H1 (cell line): ENCODE results near the gene LAMTOR3. TPM values are rescaled to one million over a fixed set of nuclear protein-coding genes. Genes with fewer than 3 reads are reported as not detected.

Experiments
- CTCF ChIA-PET: fragments of 300-600 bp; sonication (Branson Sonifier 250); formaldehyde crosslinking; loops from one replicate; lab custom pipeline; 2021; ENCODE audit not compliant: partially characterized antibody; lab: Charles Lee
- POLR2A ChIA-PET: fragments of 300-600 bp; sonication (Branson Sonifier 250); formaldehyde crosslinking; loops from one replicate; lab custom pipeline; 2021; ENCODE audit warnings: inconsistent platforms; ENCODE audit not compliant: partially characterized antibody; lab: Charles Lee
- DNase-seq, 2 experiments: peaks; one replicate each; pipeline versions ENCODE4 v3.0.0 to v3.0.0-alpha.2; 2010 to 2022; ENCODE audit warnings: low spot score in 2 of 2, low read depth in 1 of 2, mixed read lengths in 1 of 2
- FAIRE-seq: peaks from 2 replicates; lab custom pipeline; 2011; peaks lifted over from hg19 to GRCh38; lab: Jason Lieb, UNC
- H2AFZ ChIP-seq: 2 replicates; pipeline ENCODE4 v1.8.1; 2012; ENCODE audit warnings: low read length, inconsistent platforms
- H2AK5ac ChIP-seq: 2 replicates; pipeline ENCODE4 v1.6.1; 2013; ENCODE audit warnings: low read depth, low read length
- H2BK120ac ChIP-seq: replicated peaks from 2 replicates; pipeline ENCODE3; 2013; ENCODE audit warnings: low read depth, low read length, inconsistent platforms
- H2BK12ac ChIP-seq: 2 replicates; pipeline ENCODE4 v1.6.1; 2013; ENCODE audit warnings: low read depth, low read length
- H2BK15ac ChIP-seq: 2 replicates; pipeline ENCODE4 v1.6.1; 2013; ENCODE audit warnings: low read length
- H2BK20ac ChIP-seq: 2 replicates; pipeline ENCODE4 v1.6.1; 2013; ENCODE audit warnings: low read length
- H2BK5ac ChIP-seq: 2 replicates; pipeline ENCODE4 v1.6.1; 2013; ENCODE audit warnings: low read depth, low read length
- H3K14ac ChIP-seq: 2 replicates; pipeline ENCODE4 v1.6.1; 2013; ENCODE audit warnings: inconsistent platforms; ENCODE audit not compliant: insufficient read length
- H3K18ac ChIP-seq: 2 replicates; pipeline ENCODE4 v1.6.1; 2013; ENCODE audit warnings: low read length; ENCODE audit errors: extremely low read depth
- H3K23ac ChIP-seq: 2 replicates; pipeline ENCODE4 v1.6.1; 2013; ENCODE audit warnings: inconsistent platforms; ENCODE audit not compliant: insufficient read length
- H3K23me2 ChIP-seq: 2 replicates; pipeline ENCODE4 v1.6.1; 2013; ENCODE audit warnings: low read depth, low read length
- H3K27ac ChIP-seq: 2 replicates; pipeline ENCODE4 v1.6.1; 2011; ENCODE audit warnings: low read depth, low read length, inconsistent platforms
- H3K27me3 ChIP-seq, 4 experiments: replicated peaks in 1 of 4; 1 replicate in 1 of 4; 2 replicates in 3 of 4; pipeline versions ENCODE4 v1.6.1 to v1.8.1; 2011 to 2013; ENCODE audit warnings: low read length in 3 of 4, mild to moderate bottlenecking in 3 of 4, inconsistent platforms in 2 of 4, mixed read lengths in 2 of 4, moderate library complexity in 1 of 4; ENCODE audit not compliant: control insufficient read depth in 3 of 4, insufficient read depth in 3 of 4; ENCODE audit errors: extremely low read depth in 1 of 4
- H3K36me3 ChIP-seq, 4 experiments: 2 replicates each; pipeline versions ENCODE4 v1.6.1 to v1.8.1; 2011 to 2013; ENCODE audit warnings: mild to moderate bottlenecking in 4 of 4, low read length in 3 of 4, moderate library complexity in 2 of 4, control low read depth in 1 of 4, inconsistent platforms in 1 of 4; ENCODE audit not compliant: insufficient read depth in 4 of 4, control insufficient read depth in 2 of 4
- H3K4ac ChIP-seq: replicated peaks from 2 replicates; pipeline ENCODE3; 2013; ENCODE audit warnings: low read length, low read depth, mixed read lengths, inconsistent platforms; ENCODE audit not compliant: insufficient read length
- H3K4me1 ChIP-seq, 4 experiments: replicated peaks in 1 of 4; 1 replicate in 1 of 4; 2 replicates in 3 of 4; pipeline versions ENCODE4 v1.6.1 to v1.8.1; 2011 to 2013; ENCODE audit warnings: low read length in 3 of 4, inconsistent platforms in 2 of 4, mixed read lengths in 1 of 4; ENCODE audit not compliant: insufficient read depth in 4 of 4, control insufficient read depth in 3 of 4
- H3K4me2 ChIP-seq, 2 experiments: 2 replicates each; pipeline versions ENCODE4 v1.6.1 to v1.8.1; 2011 to 2013; ENCODE audit warnings: low read depth in 2 of 2, low read length in 2 of 2, control low read depth in 1 of 2, inconsistent platforms in 1 of 2, mild to moderate bottlenecking in 1 of 2; ENCODE audit not compliant: insufficient read depth in 1 of 2
- H3K4me3 ChIP-seq, 4 experiments: fragments of 200-600, 300-600 bp in 1 of 4; sonication (generic), shearing (Covaris generic), sonication (Bioruptor Twin) in 1 of 4; 2 replicates each; pipeline versions ENCODE4 v1.5.1 to v1.8.1; 2011 to 2016; ENCODE audit warnings: low read length in 4 of 4, low read depth in 3 of 4, control low read depth in 2 of 4, inconsistent platforms in 2 of 4, mild to moderate bottlenecking in 2 of 4, mixed read lengths in 1 of 4, moderate library complexity in 1 of 4; ENCODE audit not compliant: insufficient read depth in 2 of 4; ENCODE audit errors: extremely low read depth in 1 of 4
- H3K56ac ChIP-seq: replicated peaks from 2 replicates; pipeline ENCODE3; 2013; ENCODE audit warnings: low read depth, mild to moderate bottlenecking, mixed read lengths, low read length, inconsistent platforms; ENCODE audit not compliant: insufficient read length
- H3K79me1 ChIP-seq: 2 replicates; pipeline ENCODE4 v1.6.1; 2013; ENCODE audit warnings: low read depth, low read length, control low read depth
- H3K79me2 ChIP-seq, 2 experiments: 2 replicates each; pipeline versions ENCODE4 v1.6.1 to v1.8.1; 2012 to 2013; ENCODE audit warnings: low read length in 2 of 2, mild to moderate bottlenecking in 2 of 2, inconsistent platforms in 1 of 2; ENCODE audit not compliant: insufficient read depth in 2 of 2, control insufficient read depth in 1 of 2
- H3K9ac ChIP-seq, 4 experiments: replicated peaks in 1 of 4; 1 replicate in 1 of 4; 2 replicates in 3 of 4; pipeline versions ENCODE4 v1.6.1 to v1.8.1; 2011 to 2013; ENCODE audit warnings: low read depth in 3 of 4, low read length in 3 of 4, control low read depth in 2 of 4, mild to moderate bottlenecking in 2 of 4, moderate library complexity in 2 of 4, inconsistent platforms in 1 of 4; ENCODE audit errors: extremely low read depth in 1 of 4
- H3K9me3 ChIP-seq, 2 experiments: 2 replicates each; pipeline versions ENCODE4 v1.6.1 to v1.8.1; 2012 to 2013; ENCODE audit warnings: mild to moderate bottlenecking in 2 of 2, moderate library complexity in 2 of 2, control low read depth in 1 of 2, inconsistent platforms in 1 of 2, low read depth in 1 of 2, low read length in 1 of 2, mixed read lengths in 1 of 2; ENCODE audit not compliant: insufficient read depth in 2 of 2
- H4K20me1 ChIP-seq, 2 experiments: replicated peaks in 1 of 2; 2 replicates each; pipeline versions ENCODE3 to v1.8.1; 2011 to 2013; ENCODE audit warnings: inconsistent platforms in 2 of 2, low read length in 2 of 2, mild to moderate bottlenecking in 1 of 2; ENCODE audit not compliant: insufficient read depth in 2 of 2, control insufficient read depth in 1 of 2
- H4K5ac ChIP-seq: 2 replicates; pipeline ENCODE4 v1.6.1; 2013; ENCODE audit warnings: low read length, low read depth, mixed read lengths, inconsistent platforms; ENCODE audit not compliant: insufficient read length
- H4K8ac ChIP-seq: 2 replicates; pipeline ENCODE4 v1.8.0; 2013; ENCODE audit warnings: mild to moderate bottlenecking, moderate library complexity, low read length, inconsistent platforms; ENCODE audit not compliant: insufficient read depth; ENCODE audit errors: extremely low read depth
- H4K91ac ChIP-seq: replicated peaks from 2 replicates; pipeline ENCODE3; 2013; ENCODE audit warnings: low read length, mixed read lengths, inconsistent platforms; ENCODE audit not compliant: insufficient read length
- BCL11A ChIP-seq, 2 experiments: IDR thresholded peaks; one replicate each; pipeline ENCODE4 v1.6.1; 2011; ENCODE audit warnings: low read depth in 2 of 2, low read length in 2 of 2, mild to moderate bottlenecking in 2 of 2
- EGR1 ChIP-seq: IDR thresholded peaks from 2 replicates; pipeline ENCODE4 v1.6.1; 2011; ENCODE audit warnings: low read depth, low read length, borderline replicate concordance
- HDAC6 ChIP-seq: IDR thresholded peaks from one replicate; pipeline ENCODE4 v1.7.1; 2012; ENCODE audit warnings: low read depth, mild to moderate bottlenecking, inconsistent platforms, low read length, moderate library complexity
- NRF1 ChIP-seq: IDR thresholded peaks from 2 replicates; pipeline ENCODE4 v1.6.1; 2011; ENCODE audit warnings: mild to moderate bottlenecking, low read depth, low read length, improper control_type of control experiment
- POLR2A ChIP-seq, 2 experiments: IDR thresholded peaks; 1 replicate in 1 of 2; 2 replicates in 1 of 2; pipeline ENCODE4 v1.6.1; 2011; ENCODE audit warnings: low read depth in 2 of 2, low read length in 2 of 2, mild to moderate bottlenecking in 2 of 2; ENCODE audit errors: control extremely low read depth in 1 of 2
- RAD21 ChIP-seq, 2 experiments: IDR thresholded peaks in 1 of 2; conservative IDR thresholded peaks in 1 of 2; 2 replicates each; pipeline ENCODE4 v1.6.1; 2011; ENCODE audit warnings: low read depth in 2 of 2, low read length in 2 of 2, improper control_type of control experiment in 1 of 2, inconsistent platforms in 1 of 2, mild to moderate bottlenecking in 1 of 2, moderate library complexity in 1 of 2
- RNF2 ChIP-seq: fragments of 200-900, 300-1000 bp; sonication (generic); IDR thresholded peaks from 2 replicates; pipeline ENCODE4 v1.7.1; 2016; ENCODE audit warnings: borderline replicate concordance, low read depth, mild to moderate bottlenecking, antibody characterized with exemption, low read length; ENCODE audit not compliant: poor library complexity, severe bottlenecking; ENCODE audit errors: missing control alignments
- SP1 ChIP-seq: IDR thresholded peaks from 2 replicates; pipeline ENCODE4 v1.6.1; 2011; ENCODE audit warnings: low read depth, low read length
- TBP ChIP-seq: IDR thresholded peaks from 2 replicates; pipeline ENCODE4 v1.6.1; 2011; ENCODE audit warnings: low read depth, low read length, improper control_type of control experiment
- WGBS, 2 experiments: shearing (Covaris generic) in 1 of 2; methylation state at CpG; one replicate each; pipeline versions ENCODE4 v1.1.6 to v1.1.7; 2013 to 2015; ENCODE audit warnings: low lambda C conversion rate in 2 of 2, mixed read lengths in 2 of 2, inconsistent platforms in 1 of 2, low coverage in 1 of 2, missing lambda C conversion rate in 1 of 2; ENCODE audit not compliant: insufficient replicate concordance in 2 of 2, insufficient coverage in 1 of 2, insufficient read length in 1 of 2; ENCODE audit errors: extremely low coverage in 1 of 2, missing lambda C conversion rate in 1 of 2; 5-methylcytosine and 5-hydroxymethylcytosine counted together
- polyA plus RNA-seq, 7 experiments: library from polyadenylated mRNA; depleted of rRNA in 3 of 7; stranded (reverse) in 5 of 7; unstranded in 2 of 7; fragments of >200 nt in 5 of 7; fragments of 200-250 nt in 2 of 7; gene quantifications; 1 replicate in 5 of 7; 2 replicates in 1 of 7; 4 replicates in 1 of 7; pipeline versions ENCODE4 v1.2.1 to v1.2.3, GENCODE V29; 2011 to 2013; ENCODE audit warnings: missing spikeins in 2 of 7, mixed read lengths in 2 of 7
- total RNA-seq: library from RNA; stranded (reverse); fragmentation: NEBNext Ultra II Directional; extraction: Animal tissue kit (Norgen Biotek cat#: 25700); gene quantifications from 2 replicates; pipeline ENCODE4 v1.2.1, GENCODE V29; 2021
- TF ChIP-seq, protein P1 (sequence below): IDR thresholded peaks from 2 replicates; pipeline ENCODE4 v1.6.1; 2012; ENCODE audit warnings: inconsistent platforms
- TF ChIP-seq, protein P2 (sequence below): IDR thresholded peaks from 2 replicates; pipeline ENCODE4 v1.6.1; 2011; ENCODE audit warnings: low read length, improper control_type of control experiment

The LAMTOR3 gene
- total and polyA plus RNA-seq, 2 of the 8 experiments (the other 6 are each of a cell fraction or from before 2014, with no cell fraction given), result 25.1 to 34.4 TPM

DNA sequence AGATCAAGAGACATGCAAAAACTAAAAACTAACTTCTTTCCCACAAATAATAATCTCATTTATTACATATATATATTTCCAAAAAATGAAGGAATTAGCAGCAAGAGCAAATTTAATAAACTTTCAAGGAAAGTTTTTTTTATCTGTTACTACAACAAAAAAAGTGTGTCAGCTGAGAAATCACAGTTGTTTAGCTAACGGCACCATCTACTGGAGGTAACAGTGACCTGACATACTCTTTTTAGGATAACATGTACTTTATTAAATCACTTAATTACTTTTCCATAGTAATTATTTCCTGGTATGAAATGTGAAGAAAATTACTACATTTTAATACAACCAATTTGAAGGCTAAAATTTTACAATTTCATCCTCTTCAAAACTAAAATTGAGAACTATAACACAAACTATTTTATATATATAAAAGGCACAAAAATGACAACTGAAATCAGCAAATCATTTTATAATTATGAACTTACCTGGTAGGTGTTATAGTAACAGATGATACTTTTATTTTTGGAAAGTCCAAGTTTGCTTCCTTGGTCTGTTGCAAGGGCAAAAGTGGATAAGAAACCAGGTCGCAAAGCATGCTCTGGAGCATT lies 9.1 kb downstream of the LAMTOR3 start:
- H3K4me1 ChIP-seq, result no peaks in the 10 kb centered on the region
- H3K27me3 ChIP-seq, result no peaks in the 10 kb centered on the region
- no peak overlapping the region for H3K23ac ChIP-seq
- no peak overlapping the region for H3K4ac ChIP-seq
- DNase-seq (no peak), FAIRE-seq (no peak)
- H2BK5ac ChIP-seq, result no peak overlapping the region
- H2BK20ac ChIP-seq, result no peak overlapping the region
- no peak overlapping the region for H3K4me3 ChIP-seq
- no peak overlapping the region for H4K91ac ChIP-seq
- no peak overlapping the region for H3K27ac ChIP-seq
- H3K56ac ChIP-seq, result no peak overlapping the region
- H3K4me2 ChIP-seq, result no peak overlapping the region
- WGBS, 2 experiments, result 93% methylated on average over 2 of the region's 2 CpGs; no CpG with 5 or more reads in 1 of the 2 experiments
- no peak overlapping the region for H4K5ac ChIP-seq
- no peak overlapping the region for H2AFZ ChIP-seq
- no peak overlapping the region for H3K18ac ChIP-seq
- no peak overlapping the region for H2BK12ac ChIP-seq
- H3K36me3 ChIP-seq, result peaks cover 0 to 23% (median 6%) of the 10 kb centered on the region in 4 experiments; a peak in 4 of 8 replicates
- H4K8ac ChIP-seq, result no peak overlapping the region
- no peaks in the 10 kb centered on the region for H3K79me1 ChIP-seq
- H2AK5ac ChIP-seq, result no peak overlapping the region
- H3K14ac ChIP-seq, result no peak overlapping the region
- no peak overlapping the region for H3K9ac ChIP-seq
- no peak overlapping the region for H2BK120ac ChIP-seq
- no peaks in the 10 kb centered on the region for H3K23me2 ChIP-seq
- H2BK15ac ChIP-seq, result no peak overlapping the region
- ChIA-PET CTCF (interaction anchor here (0.6 to 2.7 kb wide), 17 partner anchors 33 to 1764 kb away, joined by 3 to 13 read pairs (median 3); no protein-coding TSS in a partner anchor), POLR2A (interaction anchor here (0.9 to 1.1 kb wide), 2 partner anchors 64 to 77 kb away, joined by 3 to 4 read pairs; no protein-coding TSS in a partner anchor)
- H4K20me1 ChIP-seq, result peaks cover 2 to 4% of the 10 kb centered on the region in 2 experiments
- no peaks in the 10 kb centered on the region for H3K9me3 ChIP-seq
- H3K79me2 ChIP-seq, result peaks cover 0 to 11% of the 10 kb centered on the region in 2 experiments; a peak in 2 of 4 replicates
- TF ChIP-seq, protein P1, sequence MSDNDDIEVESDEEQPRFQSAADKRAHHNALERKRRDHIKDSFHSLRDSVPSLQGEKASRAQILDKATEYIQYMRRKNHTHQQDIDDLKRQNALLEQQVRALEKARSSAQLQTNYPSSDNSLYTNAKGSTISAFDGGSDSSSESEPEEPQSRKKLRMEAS, result no peak
- TF ChIP-seq EGR1 (no peak), HDAC6 (no peak), RNF2 (no peak), RAD21 (IDR thresholded peaks at IDR 0.05 in 1 of 2, conservative IDR thresholded peaks at IDR 0.05 in 1 of 2; ENCODE audit: low read depth in 2 of 2, low read length in 2 of 2) (peak; percentile 71 to 79), NRF1 (no peak), BCL11A (IDR thresholded peaks at IDR 0.05; ENCODE audit: low read depth in 2 of 2, low read length in 2 of 2) (no peak), POLR2A (IDR thresholded peaks at IDR 0.05; ENCODE audit: control extremely low read depth in 1 of 2, low read depth in 2 of 2, low read length in 2 of 2) (no peak), TBP (no peak), SP1 (no peak)
- TF ChIP-seq, protein P2, sequence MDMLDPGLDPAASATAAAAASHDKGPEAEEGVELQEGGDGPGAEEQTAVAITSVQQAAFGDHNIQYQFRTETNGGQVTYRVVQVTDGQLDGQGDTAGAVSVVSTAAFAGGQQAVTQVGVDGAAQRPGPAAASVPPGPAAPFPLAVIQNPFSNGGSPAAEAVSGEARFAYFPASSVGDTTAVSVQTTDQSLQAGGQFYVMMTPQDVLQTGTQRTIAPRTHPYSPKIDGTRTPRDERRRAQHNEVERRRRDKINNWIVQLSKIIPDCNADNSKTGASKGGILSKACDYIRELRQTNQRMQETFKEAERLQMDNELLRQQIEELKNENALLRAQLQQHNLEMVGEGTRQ, result no peak
